Heart left ventricle (tissue), 16 donors: ENCODE data around the gene MEAK7. TPM values are rescaled to one million over a fixed set of nuclear protein-coding genes. Genes with fewer than 3 reads are reported as not detected.
"Not testable (repeated sequence)": the region's sequence is repeated elsewhere in the genome, so short reads cannot be mapped to it uniquely, and the experiment has no call there.

Source experiments
- ATAC-seq, 4 donors: fragments of 200-7000 bp; cut with Tn5 transposase; one replicate each; pipeline ENCODE4 v1.9.1; 2020 to 2022; ENCODE audit warnings: moderate library complexity in 4 of 4, mild to moderate bottlenecking in 3 of 4, moderate number of reproducible peaks in 1 of 4
- DNase-seq, 5 donors: peaks; one replicate each; pipeline ENCODE4 v3.0.0-alpha.2; 2020
- H3K27ac ChIP-seq, 12 donors: fragments of 200-600 bp; sonication (generic) in 4 of 12; one replicate each; pipeline versions ENCODE4 v1.5.0 to v1.8.0; 2016 to 2022; ENCODE audit warnings: mild to moderate bottlenecking in 2 of 12
- H3K27me3 ChIP-seq, 9 donors: fragments of 200-600 bp; sonication (generic) in 2 of 9; one replicate each; pipeline versions ENCODE4 v1.5.1 to v1.8.0; 2016 to 2022; ENCODE audit warnings: mild to moderate bottlenecking in 3 of 9
- H3K36me3 ChIP-seq, 9 donors: fragments of 200-600 bp; sonication (generic) in 2 of 9; one replicate each; pipeline versions ENCODE4 v1.5.0 to v1.8.0; 2018 to 2022; ENCODE audit warnings: mild to moderate bottlenecking in 2 of 9
- H3K4me1 ChIP-seq, 12 donors: fragments of 200-600 bp; sonication (generic) in 4 of 12; one replicate each; pipeline versions ENCODE4 v1.5.0 to v1.8.0; 2016 to 2022; ENCODE audit warnings: mild to moderate bottlenecking in 3 of 12
- H3K4me3 ChIP-seq, 12 donors: fragments of 200-600 bp; sonication (generic) in 4 of 12; one replicate each; pipeline versions ENCODE4 v1.5.0 to v1.8.0; 2017 to 2022; ENCODE audit warnings: mild to moderate bottlenecking in 9 of 12, moderate library complexity in 4 of 12
- H3K9me3 ChIP-seq, 12 donors: fragments of 200-600 bp; sonication (generic) in 4 of 12; one replicate each; pipeline versions ENCODE4 v1.5.0 to v1.8.0; 2016 to 2022; ENCODE audit warnings: mild to moderate bottlenecking in 1 of 12
- POLR2A ChIP-seq, 2 donors: fragments of 450-650 bp; IDR thresholded peaks; one replicate each; pipeline ENCODE4 v1.6.1; 2017; ENCODE audit warnings: antibody characterized with exemption in 2 of 2, mild to moderate bottlenecking in 2 of 2, moderate library complexity in 2 of 2
- WGBS, 4 donors: extraction: QIAGEN DNeasy Blood & Tissue Kit in 2 of 4; methylation state at CpG; one replicate each; pipeline versions ENCODE4 v1.1.5 to v1.1.7; 2013 to 2018; 5-methylcytosine and 5-hydroxymethylcytosine counted together
- intact Hi-C, 10 donors: fragments of 100-400 bp; cut with DNase I; formaldehyde crosslinking; loops; one replicate each; pipeline versions ENCODE4 v1.11.1 to v1.14.2; 2022
- polyA plus RNA-seq, 2 donors: library from polyadenylated mRNA; stranded (reverse); fragments of 200-250 nt; gene quantifications; one replicate each; pipeline ENCODE4 v1.2.3, GENCODE V29; 2013
- total RNA-seq, 9 donors: library from RNA; depleted of rRNA in 2 of 9; stranded (reverse); fragments of >200 nt in 2 of 9; fragmentation: NEBNext Ultra II Directional in 3 of 9; extraction: Animal tissue kit (Norgen Biotek cat#: 25700) in 3 of 9; gene quantifications; one replicate each; pipeline versions ENCODE4 v1.1.0 to v1.2.4, GENCODE V29; 2016 to 2023
- TF ChIP-seq, protein P1 (sequence below), 12 donors: fragments of 200-600 bp; sonication (generic) in 4 of 12; IDR thresholded peaks; one replicate each; pipeline versions ENCODE4 v1.5.0 to v1.8.0; 2018 to 2022; ENCODE audit warnings: antibody characterized with exemption in 12 of 12, mild to moderate bottlenecking in 5 of 12
- donor health status: ischemic (EF 13 %, LVEDD 7.1; RV severe dilation, severe dysfunction).
- donor health status: healthy with polysubstance abuse.
- donor health status: DM: no; HTN: yes; CAD: no.
- donor health status: DM: no; HTN: no; CAD: no.
- donor health status: ischemic (EF 25% LVEDD 6.9; RV normal size, moderate dysfunction).
- donor health status: ischemic (EF 25% LVEDD 5.7; RV mildly dilated, moderate dysfunction).
- donor health status: healthy.
- donor health status: DM: yes; HTN: yes; CAD: no.
- donor health status: ischemic (EF 35%, LVEDD 5.7; RV mildly dilated, moderate dysfunction).
- donor health status: nonischemic (EF 11% LVEDD 7.7; RV severe dilation, severe dysfunction).
- donor health status: DM: yes; HTN: yes; CAD: no.
- donor health status: PGD.
- donor health status: ischemic (EF 29% LVEDD 5.4; RV normal size, mild dysfunction).
- donor health status: nonischemic (EF 23%, LVEDD 6.1; RV moderate dilation, normal function).

Gene MEAK7
- total and polyA plus RNA-seq, 11 donors = 2.2 to 13.2 (median 5.1) TPM

GRCh38 chr16:84526794-84527531, 22.5 kb upstream of the MEAK7 start:
- peak overlapping the region; percentile 45 to 85 (median 73) for H3K27ac ChIP-seq
- no peaks in the 10 kb centered on the region for H3K27me3 ChIP-seq
- peak overlapping the region in 8 of 12 donors; percentile 2 to 36 (median 28) for H3K4me3 ChIP-seq
- H3K4me1 ChIP-seq = peaks cover 8 to 37% (median 23%) of the 10 kb centered on the region in 12 donors
- intact Hi-C loops = loop anchor here in 1 of 10 donors (10.0 kb wide), 1 partner anchor 438 kb away; no protein-coding TSS in a partner anchor
- 34 to 44% (median 37%) methylated on average over 28 to 29 of the region's 29 CpGs for WGBS, 4 donors
- TF ChIP-seq POLR2A (IDR thresholded peaks at IDR 0.05) = peak in 1 of 2 donors; percentile 18
- TF ChIP-seq, protein P1, sequence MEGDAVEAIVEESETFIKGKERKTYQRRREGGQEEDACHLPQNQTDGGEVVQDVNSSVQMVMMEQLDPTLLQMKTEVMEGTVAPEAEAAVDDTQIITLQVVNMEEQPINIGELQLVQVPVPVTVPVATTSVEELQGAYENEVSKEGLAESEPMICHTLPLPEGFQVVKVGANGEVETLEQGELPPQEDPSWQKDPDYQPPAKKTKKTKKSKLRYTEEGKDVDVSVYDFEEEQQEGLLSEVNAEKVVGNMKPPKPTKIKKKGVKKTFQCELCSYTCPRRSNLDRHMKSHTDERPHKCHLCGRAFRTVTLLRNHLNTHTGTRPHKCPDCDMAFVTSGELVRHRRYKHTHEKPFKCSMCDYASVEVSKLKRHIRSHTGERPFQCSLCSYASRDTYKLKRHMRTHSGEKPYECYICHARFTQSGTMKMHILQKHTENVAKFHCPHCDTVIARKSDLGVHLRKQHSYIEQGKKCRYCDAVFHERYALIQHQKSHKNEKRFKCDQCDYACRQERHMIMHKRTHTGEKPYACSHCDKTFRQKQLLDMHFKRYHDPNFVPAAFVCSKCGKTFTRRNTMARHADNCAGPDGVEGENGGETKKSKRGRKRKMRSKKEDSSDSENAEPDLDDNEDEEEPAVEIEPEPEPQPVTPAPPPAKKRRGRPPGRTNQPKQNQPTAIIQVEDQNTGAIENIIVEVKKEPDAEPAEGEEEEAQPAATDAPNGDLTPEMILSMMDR (IDR thresholded peaks at IDR 0.05) = no peak
- peaks cover 0 to 7% (median 0%) of the 10 kb centered on the region in 12 donors for H3K9me3 ChIP-seq
- H3K36me3 ChIP-seq = no peaks in the 10 kb centered on the region
- DNase-seq (peak in 3 of 5 donors; percentile 40 to 62 (median 41)), ATAC-seq (peak; percentile 21 to 68 (median 52))

GRCh38 chr16:84524941-84525581, 20.6 kb upstream of the MEAK7 start:
- H3K9me3 ChIP-seq, H3K27me3 ChIP-seq, ATAC-seq, H3K36me3 ChIP-seq, H3K27ac ChIP-seq, H3K4me3 ChIP-seq: not testable (repeated sequence)
- peak in 1 of 5 donors; percentile 44 for DNase-seq
- peaks cover 5 to 27% (median 19%) of the 10 kb centered on the region in 12 donors for H3K4me1 ChIP-seq
- 78 to 91% (median 83%) methylated on average over 18 to 21 of the region's 21 CpGs for whole genome bisulfite sequencing, 4 donors
- intact Hi-C loops = loop anchor here in 1 of 10 donors (10.0 kb wide), 1 partner anchor 440 kb away; no protein-coding TSS in a partner anchor

DNA sequence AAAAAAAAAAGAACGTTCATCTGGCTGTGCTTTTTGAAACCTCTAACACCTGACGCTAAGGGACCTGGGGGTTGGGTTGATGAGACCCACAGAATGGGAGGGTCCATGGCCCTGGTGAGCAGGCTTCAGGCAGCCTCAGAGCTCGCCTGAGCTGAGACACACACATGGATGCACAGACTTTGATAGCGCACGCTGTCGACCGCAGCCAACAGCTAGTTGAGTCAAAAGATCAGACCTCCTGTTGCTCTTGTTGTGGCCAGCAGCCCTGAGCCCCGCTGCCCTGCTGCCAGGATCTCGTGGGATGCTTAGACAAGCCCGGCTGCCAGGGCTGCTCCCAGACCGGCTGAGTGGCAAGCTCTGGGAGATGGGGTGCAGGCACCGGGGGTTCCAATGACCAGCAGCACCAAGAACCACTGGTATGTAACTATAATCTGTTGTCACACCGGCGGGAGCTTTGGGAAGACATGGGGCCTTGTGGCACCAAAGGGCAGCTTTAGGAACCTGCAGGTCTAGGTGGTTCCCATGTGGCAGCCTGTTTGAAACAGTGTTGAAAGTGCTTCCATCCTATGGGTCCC, 20.0 kb upstream of the MEAK7 start:
- H3K27me3 ChIP-seq = no peaks in the 10 kb centered on the region
- no peaks in the 10 kb centered on the region for H3K36me3 ChIP-seq
- peak in 1 of 5 donors; percentile 47 for DNase-seq
- peaks cover 5 to 27% (median 19%) of the 10 kb centered on the region in 12 donors for H3K4me1 ChIP-seq
- intact Hi-C loops = loop anchor here in 1 of 10 donors (10.0 kb wide), 1 partner anchor 440 kb away; no protein-coding TSS in a partner anchor
- ATAC-seq = no peak
- no peak overlapping the region for H3K4me3 ChIP-seq
- 85 to 93% (median 92%) methylated on average over 14 of the region's 14 CpGs for WGBS, 4 donors
- H3K9me3 ChIP-seq = peaks cover 0 to 1% (median 0%) of the 10 kb centered on the region in 12 donors
- no peak for TF ChIP-seq POLR2A (IDR thresholded peaks at IDR 0.05)
- TF ChIP-seq, protein P1 (IDR thresholded peaks at IDR 0.05) = no peak
- H3K27ac ChIP-seq = no peak overlapping the region

DNA sequence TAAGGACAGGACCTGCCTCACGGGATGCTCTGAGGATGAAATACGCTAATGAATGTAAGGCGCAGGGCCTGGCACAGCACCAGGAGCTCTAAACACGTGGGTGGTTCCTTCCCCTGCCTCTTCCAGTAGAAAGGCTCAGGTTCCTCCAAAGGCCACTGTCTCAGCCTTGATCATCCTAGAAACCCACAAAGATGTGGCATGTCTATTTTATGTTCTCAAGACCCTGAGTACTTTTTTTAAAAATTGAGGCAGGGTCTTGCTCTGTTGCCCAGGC, 17.0 kb upstream of the MEAK7 start:
- WGBS, 4 donors = 49 to 82% (median 71%) methylated on average over 4 of the region's 4 CpGs
- TF ChIP-seq POLR2A (IDR thresholded peaks at IDR 0.05) = no peak
- TF ChIP-seq, protein P1 (IDR thresholded peaks at IDR 0.05) = no peak
- no peak for DNase-seq
- Histone ChIP-seq H3K27ac (no peak overlapping the region), H3K4me1 (peaks cover 0 to 4% (median 1%) of the 10 kb centered on the region in 12 donors), H3K27me3 (no peaks in the 10 kb centered on the region), H3K9me3 (no peaks in the 10 kb centered on the region), H3K36me3 (no peaks in the 10 kb centered on the region), H3K4me3 (no peak overlapping the region)
- intact Hi-C loops = loop anchor here in 1 of 10 donors (10.0 kb wide), 1 partner anchor 443 kb away; no protein-coding TSS in a partner anchor
- no peak for ATAC-seq
